ENCODE data around the gene ACRBP. TPM values are rescaled to one million over a fixed set of nuclear protein-coding genes. Genes with fewer than 3 reads are reported as not detected.

ACRBP gene
- total RNA-seq = 5.4 and 7.7 TPM in 2 replicates

DNA sequence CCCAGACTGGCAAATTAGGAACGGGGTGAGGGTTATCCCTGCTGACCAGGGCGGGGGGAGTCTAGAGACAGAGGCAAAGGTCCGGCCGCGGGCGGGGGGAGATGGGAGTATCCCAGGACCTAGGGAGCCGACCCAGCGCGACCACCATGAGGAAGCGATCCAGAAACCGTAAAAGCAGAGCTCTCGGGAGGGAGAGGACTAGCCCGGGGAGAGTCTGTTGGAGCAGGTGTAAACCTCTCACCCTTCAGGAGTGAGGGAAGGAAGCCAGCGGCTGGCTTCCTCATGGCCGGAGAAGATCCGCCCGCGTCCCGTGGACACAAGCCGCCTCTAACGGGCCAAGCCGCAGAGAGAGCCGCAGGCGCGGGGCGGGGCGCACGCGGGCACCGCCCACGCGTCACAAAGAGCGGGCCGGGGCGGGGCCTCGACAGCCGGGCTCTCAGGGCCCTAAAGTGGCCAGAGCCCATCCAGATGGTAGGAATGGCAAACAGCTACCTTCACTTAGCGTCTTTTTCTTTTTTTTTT lies at the start of gene ACRBP:
TSS of gene ACRBP (minus strand) at position 350 of the 522 bp plus-strand sequence. CDS start at position 284, 66 bp downstream.
- H3K36me3 Mint-ChIP-seq (ENCODE audit: low read depth) = peaks cover 30% of the 10 kb centered on the region
- intact Hi-C loops (cut with micrococcal nuclease) = no loop called here
- H3K27me3 Mint-ChIP-seq = no peaks in the 10 kb centered on the region
- ChIA-PET POLR2A (interaction anchor here (0.5 to 2.1 kb wide), 9 partner anchors 11 to 318 kb away, joined by 3 to 17 read pairs (median 4); partner anchors contain the start of gene LPAR5), CTCF (interaction anchor here (4.4 kb wide), 1 partner anchor 27 kb away, joined by 26 read pairs; no protein-coding TSS in a partner anchor)
- peaks cover 39% of the 10 kb centered on the region for H3K4me1 Mint-ChIP-seq
- peak; percentile 83 for ATAC-seq (ENCODE audit: low read depth)
- TF ChIP-seq CTCF (IDR thresholded peaks at IDR 0.05) = no peak
- peak within 1 kb of the TSS; percentile 84 for H3K4me3 Mint-ChIP-seq
- DNase-seq = peak; percentile 71
- H3K9me3 Mint-ChIP-seq = peaks cover 5% of the 10 kb centered on the region
- peak within 1 kb of the TSS; percentile 74 for H3K27ac Mint-ChIP-seq

- no peak for DNase-seq
- CTCF ChIA-PET = interaction anchor here (1.0 kb wide), 1 partner anchor 29 kb away, joined by 4 read pairs; the partner anchor contains the start of gene COPS7A
- intact Hi-C loops (cut with micrococcal nuclease) = loop anchor here (2.0 kb wide), 2 partner anchors 29 to 57 kb away; partner anchors contain the start of genes COPS7A and MLF2
- Mint-ChIP-seq H3K9me3 (no peaks in the 10 kb centered on the region), H3K27me3 (no peaks in the 10 kb centered on the region), H3K27ac (peak overlapping the region; percentile 65), H3K4me1 (peaks cover 48% of the 10 kb centered on the region), H3K4me3 (no peak overlapping the region), H3K36me3 (ENCODE audit: low read depth) (no peaks in the 10 kb centered on the region)
- POLR2A ChIA-PET = interaction anchor here (0.7 to 4.1 kb wide), 11 partner anchors 13 to 156 kb away, joined by 3 to 76 read pairs (median 5); partner anchors contain the start of genes ACRBP, CDCA3, COPS7A and LPAR5
- no peak for ATAC-seq (ENCODE audit: low read depth)
- no peak for TF ChIP-seq CTCF (IDR thresholded peaks at IDR 0.05)
Observed at GRCh38 chr12:6695313-6696045, 48.2 kb upstream of the ACRBP start.

GRCh38 chr12:6694701-6695100 lies 47.5 kb upstream of the ACRBP start:
- ChIA-PET CTCF (no interaction called here), POLR2A (interaction anchor here (0.6 to 4.1 kb wide), 2 partner anchors 29 to 1242 kb away, joined by 4 to 76 read pairs; partner anchors contain the start of gene COPS7A)
- DNase-seq (no peak), ATAC-seq (ENCODE audit: low read depth) (no peak)
- Mint-ChIP-seq H3K4me3 (no peak overlapping the region), H3K4me1 (peaks cover 53% of the 10 kb centered on the region), H3K27ac (no peak overlapping the region), H3K9me3 (no peaks in the 10 kb centered on the region), H3K36me3 (ENCODE audit: low read depth) (peaks cover under 1% of the 10 kb centered on the region), H3K27me3 (no peaks in the 10 kb centered on the region)
- intact Hi-C loops (cut with micrococcal nuclease) = no loop called here
- no peak for TF ChIP-seq CTCF (IDR thresholded peaks at IDR 0.05)

DNA sequence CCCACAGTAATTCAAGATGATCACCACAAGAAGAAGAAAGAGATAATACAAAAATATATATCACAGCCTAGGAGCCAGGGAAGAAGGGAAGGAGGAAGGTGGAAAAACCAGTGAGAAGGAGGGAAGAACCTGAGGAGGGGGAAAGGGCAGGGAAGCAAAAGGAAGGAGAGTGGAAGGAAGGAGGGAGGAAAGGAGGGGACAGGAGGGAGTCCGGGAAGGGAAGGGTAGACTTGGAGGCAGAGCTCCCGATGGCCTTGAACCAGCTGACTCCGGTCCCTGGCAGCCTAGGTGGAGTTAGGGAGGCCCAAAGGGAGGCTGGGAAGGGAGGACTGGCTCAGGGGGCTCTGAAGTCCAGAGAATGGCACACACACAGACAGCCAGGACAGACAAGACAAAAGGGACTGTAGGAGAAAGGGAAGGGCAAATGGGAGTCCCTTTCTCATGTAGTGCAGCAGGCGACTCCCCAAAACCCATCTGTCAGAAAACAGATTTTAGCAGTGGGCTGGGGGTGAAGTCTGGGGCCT lies 46.7 kb upstream of the ACRBP start:
- POLR2A ChIA-PET = interaction anchor here (1.3 to 4.1 kb wide), 2 partner anchors 30 to 59 kb away, joined by 3 to 76 read pairs; partner anchors contain the start of genes COPS7A and MLF2
- no peaks in the 10 kb centered on the region for H3K9me3 Mint-ChIP-seq
- peaks cover 50% of the 10 kb centered on the region for H3K4me1 Mint-ChIP-seq
- no peak overlapping the region for H3K4me3 Mint-ChIP-seq
- H3K36me3 Mint-ChIP-seq (ENCODE audit: low read depth) = peaks cover 3% of the 10 kb centered on the region
- no peak for DNase-seq
- CTCF ChIA-PET = no interaction called here
- intact Hi-C loops (cut with micrococcal nuclease) = no loop called here
- TF ChIP-seq CTCF (IDR thresholded peaks at IDR 0.05) = no peak
- H3K27me3 Mint-ChIP-seq = no peaks in the 10 kb centered on the region
- ATAC-seq (ENCODE audit: low read depth) = no peak
- H3K27ac Mint-ChIP-seq = no peak overlapping the region

DNA sequence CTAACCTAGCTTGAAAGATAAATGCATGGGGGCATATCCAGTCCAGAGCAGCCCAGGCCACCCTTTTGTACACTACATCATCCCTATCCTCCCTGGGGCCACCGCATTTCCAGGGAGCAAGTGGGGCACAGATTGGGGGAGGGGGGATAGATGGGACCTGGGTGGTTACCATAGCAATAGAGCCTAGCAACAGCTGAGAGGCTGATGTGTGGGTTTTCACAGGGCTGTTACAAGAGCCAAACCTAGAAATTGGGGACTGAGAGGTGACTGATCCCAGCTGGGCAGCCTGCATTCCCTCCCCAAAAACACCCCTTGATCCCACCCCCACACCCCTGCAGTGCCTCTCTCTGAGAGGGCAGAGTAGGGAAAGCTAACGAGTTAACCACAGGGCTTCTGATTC lies 45.7 kb upstream of the ACRBP start:
- no peak for TF ChIP-seq CTCF (IDR thresholded peaks at IDR 0.05)
- Mint-ChIP-seq H3K4me1 (peaks cover 50% of the 10 kb centered on the region), H3K36me3 (ENCODE audit: low read depth) (peaks cover 10% of the 10 kb centered on the region), H3K27ac (no peak overlapping the region), H3K9me3 (no peaks in the 10 kb centered on the region), H3K4me3 (no peak overlapping the region), H3K27me3 (no peaks in the 10 kb centered on the region)
- ChIA-PET CTCF (no interaction called here), POLR2A (interaction anchor here (0.8 to 1.3 kb wide), 4 partner anchors 16 to 79 kb away, joined by 3 to 4 read pairs (median 3); partner anchors contain the start of genes COPS7A and MLF2)
- intact Hi-C loops (cut with micrococcal nuclease) = no loop called here
- ATAC-seq (ENCODE audit: low read depth) (no peak), DNase-seq (no peak)

Data from activated B cell treated with CpG ODN at 0.5 μM for 24 hours (primary cell).